ENCODE data around the gene NPY5R. TPM values are rescaled to one million over a fixed set of nuclear protein-coding genes. Genes with fewer than 3 reads are reported as not detected.

Gene NPY5R
- total and polyA plus RNA-seq, 2 experiments from 2014 or later = 1.8 to 2.4 TPM

GRCh38 chr4:163380703-163381102 lies 37.0 kb downstream of the NPY5R start:
- H3K27ac Mint-ChIP-seq = no peak overlapping the region
- ATAC-seq (no peak), DNase-seq (ENCODE audit: low spot score) (no peak)
- peaks cover 4% of the 10 kb centered on the region; the same call in 2 of the 3 replicates for H3K4me1 Mint-ChIP-seq
- Histone ChIP-seq H3K4me1 (ENCODE audit: insufficient read depth) (no peaks in the 10 kb centered on the region), H3K79me2 (replicated peaks; ENCODE audit: insufficient read depth) (no peaks in the 10 kb centered on the region), H2AFZ (peak overlapping the region; percentile 19; the same call in 1 of the 2 replicates), H3F3A (replicated peaks; ENCODE audit: low read depth) (no peaks in the 10 kb centered on the region), H3K27ac (ENCODE audit: low read depth) (no peak overlapping the region), H3K9me2 (ENCODE audit: insufficient read depth) (no peaks in the 10 kb centered on the region; the same call in 1 of the 2 replicates), H3K27me3 (ENCODE audit: insufficient read depth) (no peaks in the 10 kb centered on the region), H4K20me1 (replicated peaks; ENCODE audit: insufficient read depth) (no peaks in the 10 kb centered on the region), H3K4me3 (no peak overlapping the region), H3K36me3 (ENCODE audit: insufficient read depth) (no peaks in the 10 kb centered on the region), H3K4me2 (no peak overlapping the region)
- no peak overlapping the region for H3K4me3 Mint-ChIP-seq
- no peaks in the 10 kb centered on the region for H3K9me3 Mint-ChIP-seq
- H3K27me3 Mint-ChIP-seq (ENCODE audit: insufficient read depth, low read depth, poor library complexity) = no peaks in the 10 kb centered on the region
- TF ChIP-seq NANOG (IDR thresholded peaks at IDR 0.05; ENCODE audit: borderline replicate concordance) (no peak), POLR2AphosphoS5 (IDR thresholded peaks at IDR 0.05; ENCODE audit: low read depth) (no peak), EZH2phosphoT487 (IDR thresholded peaks at IDR 0.05; ENCODE audit: unreplicated experiment) (no peak), ZNF331 (CRISPR knock-in tag; IDR thresholded peaks at IDR 0.05; ENCODE audit: low read depth) (no peak), ZNF114 (CRISPR knock-in tag; IDR thresholded peaks at IDR 0.05) (no peak), JUNB (IDR thresholded peaks at IDR 0.05; ENCODE audit: unreplicated experiment) (no peak), ZNF462 (CRISPR knock-in tag; IDR thresholded peaks at IDR 0.05) (no peak), CREB1 (CRISPR knock-in tag; IDR thresholded peaks at IDR 0.05; ENCODE audit: low read depth) (no peak), ETS1 (IDR thresholded peaks at IDR 0.05) (no peak), STAT1 (IDR thresholded peaks at IDR 0.05; ENCODE audit: unreplicated experiment) (no peak), EZH2 (IDR thresholded peaks at IDR 0.05; ENCODE audit: low read depth, unreplicated experiment) (no peak), CTCF (conservative IDR thresholded peaks at IDR 0.05; ENCODE audit: low read depth in 2 of 2) (no peak)
- TF ChIP-seq, protein P1, sequence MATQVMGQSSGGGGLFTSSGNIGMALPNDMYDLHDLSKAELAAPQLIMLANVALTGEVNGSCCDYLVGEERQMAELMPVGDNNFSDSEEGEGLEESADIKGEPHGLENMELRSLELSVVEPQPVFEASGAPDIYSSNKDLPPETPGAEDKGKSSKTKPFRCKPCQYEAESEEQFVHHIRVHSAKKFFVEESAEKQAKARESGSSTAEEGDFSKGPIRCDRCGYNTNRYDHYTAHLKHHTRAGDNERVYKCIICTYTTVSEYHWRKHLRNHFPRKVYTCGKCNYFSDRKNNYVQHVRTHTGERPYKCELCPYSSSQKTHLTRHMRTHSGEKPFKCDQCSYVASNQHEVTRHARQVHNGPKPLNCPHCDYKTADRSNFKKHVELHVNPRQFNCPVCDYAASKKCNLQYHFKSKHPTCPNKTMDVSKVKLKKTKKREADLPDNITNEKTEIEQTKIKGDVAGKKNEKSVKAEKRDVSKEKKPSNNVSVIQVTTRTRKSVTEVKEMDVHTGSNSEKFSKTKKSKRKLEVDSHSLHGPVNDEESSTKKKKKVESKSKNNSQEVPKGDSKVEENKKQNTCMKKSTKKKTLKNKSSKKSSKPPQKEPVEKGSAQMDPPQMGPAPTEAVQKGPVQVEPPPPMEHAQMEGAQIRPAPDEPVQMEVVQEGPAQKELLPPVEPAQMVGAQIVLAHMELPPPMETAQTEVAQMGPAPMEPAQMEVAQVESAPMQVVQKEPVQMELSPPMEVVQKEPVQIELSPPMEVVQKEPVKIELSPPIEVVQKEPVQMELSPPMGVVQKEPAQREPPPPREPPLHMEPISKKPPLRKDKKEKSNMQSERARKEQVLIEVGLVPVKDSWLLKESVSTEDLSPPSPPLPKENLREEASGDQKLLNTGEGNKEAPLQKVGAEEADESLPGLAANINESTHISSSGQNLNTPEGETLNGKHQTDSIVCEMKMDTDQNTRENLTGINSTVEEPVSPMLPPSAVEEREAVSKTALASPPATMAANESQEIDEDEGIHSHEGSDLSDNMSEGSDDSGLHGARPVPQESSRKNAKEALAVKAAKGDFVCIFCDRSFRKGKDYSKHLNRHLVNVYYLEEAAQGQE (IDR thresholded peaks at IDR 0.05; ENCODE audit: unreplicated experiment) = no peak
- no peaks in the 10 kb centered on the region for H3K36me3 Mint-ChIP-seq (ENCODE audit: low read depth)

All from GM23338 (cell line).